ENCODE data around the gene CSRNP2.

The CSRNP2 gene

GRCh38 chr12:51076236-51076930 is 7.0 kb downstream of the CSRNP2 start:
- DNase-seq = no peak

- no peak for DNase-seq
Observed at GRCh38 chr12:51075390-51075789, 8.0 kb downstream of the CSRNP2 start.

- no peak for DNase-seq
Observed at GRCh38 chr12:51071663-51072062, 11.7 kb downstream of the CSRNP2 start.

GRCh38 chr12:51070004-51070403 is 13.4 kb downstream of the CSRNP2 start:
- no peak for DNase-seq

- DNase-seq = no peak
Observed at GRCh38 chr12:51067771-51068170, 15.6 kb downstream of the CSRNP2 start.

GRCh38 chr12:51067229-51067628 is 16.2 kb downstream of the CSRNP2 start:
- no peak for DNase-seq

- DNase-seq = no peak
Observed at GRCh38 chr12:51065530-51065929, 17.9 kb downstream of the CSRNP2 start.

GRCh38 chr12:51062631-51063397 is 20.6 kb downstream of the CSRNP2 start:
- no peak for DNase-seq

GRCh38 chr12:51059086-51059485 is 24.3 kb downstream of the CSRNP2 start:
- no peak for DNase-seq

- DNase-seq = no peak
Observed at GRCh38 chr12:51056242-51056641, 27.2 kb downstream of the CSRNP2 start.

- DNase-seq = no peak
Observed at GRCh38 chr12:51055060-51055459, 28.3 kb downstream of the CSRNP2 start.

- no peak for DNase-seq
Observed at GRCh38 chr12:51051787-51052186, 31.6 kb downstream of the CSRNP2 start.

- DNase-seq = no peak
Observed at GRCh38 chr12:51049525-51049924, 33.9 kb downstream of the CSRNP2 start.

- no peak for DNase-seq
Observed at GRCh38 chr12:51048661-51049251, 34.6 kb downstream of the CSRNP2 start.

GRCh38 chr12:51047655-51048540 is 35.5 kb downstream of the CSRNP2 start, which contains the start of gene LETMD1:
Gene LETMD1 (plus strand): TSS chr12:51048327. CDS start chr12:51048357, 30 bp downstream.
- DNase-seq = peak; percentile 93

GRCh38 chr12:51036279-51036678 is 47.1 kb downstream of the CSRNP2 start:
- DNase-seq = no peak

GRCh38 chr12:51033457-51034089 is 49.8 kb downstream of the CSRNP2 start:
- no peak for DNase-seq

GRCh38 chr12:51033048-51033447 is 50.3 kb downstream of the CSRNP2 start:
- no peak for DNase-seq

- DNase-seq = no peak
Observed at GRCh38 chr12:51028813-51029150, 54.6 kb downstream of the CSRNP2 start.

- DNase-seq = peak; percentile 30
Observed at GRCh38 chr12:51028126-51028812, 55.1 kb downstream of the CSRNP2 start.

- DNase-seq = no peak
Observed at GRCh38 chr12:51027342-51027835, 56.0 kb downstream of the CSRNP2 start.

Data from NCI-H2227 treated with DMSO at 0.1 percent for 48 hours (cell line).